Peyer's patch (tissue), 4 donors: ENCODE measurements around the gene MAZ.

Experiments used
- POLR2A ChIP-seq, 2 donors: fragments of 450-650 bp; IDR thresholded peaks; one replicate each; pipeline ENCODE4 v1.5.1; 2017; ENCODE audit warnings: antibody characterized with exemption in 2 of 2, mild to moderate bottlenecking in 2 of 2, moderate library complexity in 2 of 2
- TF ChIP-seq, protein P1 (sequence below), 6 experiments: fragments of 450-650 bp in 4 of 6; fragments of 200-600 bp in 2 of 6; sonication (generic) in 1 of 6; IDR thresholded peaks; one replicate each; pipeline ENCODE4 v1.5.1; 2017 to 2019; ENCODE audit warnings: antibody characterized with exemption in 6 of 6, mild to moderate bottlenecking in 3 of 6, moderate library complexity in 1 of 6

DNA sequence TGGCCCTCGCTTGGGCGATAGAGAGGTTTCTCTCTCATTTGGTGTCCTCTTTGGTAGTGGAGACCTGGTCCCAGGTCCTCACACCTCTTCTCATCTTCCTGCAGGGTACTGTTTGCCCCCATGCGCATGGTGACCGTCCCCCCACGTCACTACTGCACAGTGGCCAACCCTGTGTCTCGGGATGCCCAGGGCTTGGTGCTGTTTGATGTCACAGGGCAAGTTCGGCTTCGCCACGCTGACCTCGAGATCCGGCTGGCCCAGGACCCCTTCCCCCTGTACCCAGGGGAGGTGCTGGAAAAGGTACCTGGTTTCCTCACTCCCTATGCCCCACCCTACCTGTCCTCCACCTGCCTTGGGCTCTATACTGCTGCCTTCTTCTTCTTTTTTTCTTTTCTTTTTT is 24.4 kb downstream of the MAZ start:
- TF ChIP-seq, protein P1, sequence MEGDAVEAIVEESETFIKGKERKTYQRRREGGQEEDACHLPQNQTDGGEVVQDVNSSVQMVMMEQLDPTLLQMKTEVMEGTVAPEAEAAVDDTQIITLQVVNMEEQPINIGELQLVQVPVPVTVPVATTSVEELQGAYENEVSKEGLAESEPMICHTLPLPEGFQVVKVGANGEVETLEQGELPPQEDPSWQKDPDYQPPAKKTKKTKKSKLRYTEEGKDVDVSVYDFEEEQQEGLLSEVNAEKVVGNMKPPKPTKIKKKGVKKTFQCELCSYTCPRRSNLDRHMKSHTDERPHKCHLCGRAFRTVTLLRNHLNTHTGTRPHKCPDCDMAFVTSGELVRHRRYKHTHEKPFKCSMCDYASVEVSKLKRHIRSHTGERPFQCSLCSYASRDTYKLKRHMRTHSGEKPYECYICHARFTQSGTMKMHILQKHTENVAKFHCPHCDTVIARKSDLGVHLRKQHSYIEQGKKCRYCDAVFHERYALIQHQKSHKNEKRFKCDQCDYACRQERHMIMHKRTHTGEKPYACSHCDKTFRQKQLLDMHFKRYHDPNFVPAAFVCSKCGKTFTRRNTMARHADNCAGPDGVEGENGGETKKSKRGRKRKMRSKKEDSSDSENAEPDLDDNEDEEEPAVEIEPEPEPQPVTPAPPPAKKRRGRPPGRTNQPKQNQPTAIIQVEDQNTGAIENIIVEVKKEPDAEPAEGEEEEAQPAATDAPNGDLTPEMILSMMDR (IDR thresholded peaks at IDR 0.05): no peak
- TF ChIP-seq POLR2A (IDR thresholded peaks at IDR 0.05): no peak
